Mucosa of rectum (tissue), 2 donors: Measurements from ENCODE around the gene ATP11A.
A peak's percentile ranks its signal among the peaks of the same experiment; 100 is the strongest.

Source experiments
- H3K27ac ChIP-seq, 2 donors: one replicate each; pipeline ENCODE4 v1.7.0; 2013; ENCODE audit warnings: inconsistent platforms in 2 of 2, low read depth in 2 of 2, low read length in 2 of 2
- H3K27me3 ChIP-seq, 2 donors: one replicate each; pipeline ENCODE4 v1.7.0; 2013; ENCODE audit warnings: low read length in 2 of 2; ENCODE audit not compliant: control insufficient read depth in 2 of 2, insufficient read depth in 2 of 2
- H3K36me3 ChIP-seq, 2 donors: one replicate each; pipeline ENCODE4 v1.7.0; 2013; ENCODE audit warnings: low read length in 2 of 2; ENCODE audit not compliant: control insufficient read depth in 2 of 2, insufficient read depth in 2 of 2
- H3K4me1 ChIP-seq, 2 donors: one replicate each; pipeline ENCODE4 v1.7.0; 2013; ENCODE audit warnings: low read length in 2 of 2, mild to moderate bottlenecking in 1 of 2; ENCODE audit not compliant: control insufficient read depth in 2 of 2, insufficient read depth in 2 of 2
- H3K4me3 ChIP-seq, 2 donors: one replicate each; pipeline ENCODE4 v1.7.0; 2013; ENCODE audit warnings: low read length in 2 of 2
- H3K9ac ChIP-seq, 2 donors: one replicate each; pipeline ENCODE4 v1.7.0; 2013; ENCODE audit warnings: low read length in 2 of 2, low read depth in 1 of 2, mild to moderate bottlenecking in 1 of 2
- H3K9me3 ChIP-seq, 2 donors: one replicate each; pipeline ENCODE4 v1.7.0; 2013; ENCODE audit warnings: low read length in 2 of 2; ENCODE audit not compliant: control insufficient read depth in 2 of 2
- donor health status: healthy.
- donor health status: Normal muscosa, but diverticular disease.

ATP11A gene

DNA sequence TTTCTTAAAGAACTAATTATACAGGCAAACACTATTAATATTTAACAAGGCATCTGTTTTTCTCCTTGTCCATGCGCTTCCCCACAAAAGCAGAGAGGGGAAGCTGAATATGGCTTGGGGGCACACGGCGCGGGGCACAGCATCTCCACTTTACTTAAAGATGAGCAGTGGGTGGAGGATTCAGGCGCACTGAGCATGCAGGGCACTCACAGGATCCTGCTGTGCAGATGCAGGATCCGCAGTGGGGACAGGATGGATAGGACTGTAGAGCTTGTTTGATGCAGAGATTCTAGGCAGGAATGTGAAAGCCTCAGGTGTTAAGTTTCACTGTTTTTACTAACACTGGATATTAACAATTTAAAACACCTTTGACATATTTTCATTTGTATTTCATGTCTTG, 43.3 kb downstream of the ATP11A start:
- Histone ChIP-seq H3K27ac (no peak overlapping the region), H3K4me3 (no peak overlapping the region), H3K4me1 (no peaks in the 10 kb centered on the region), H3K9ac (no peak overlapping the region), H3K27me3 (no peaks in the 10 kb centered on the region), H3K9me3 (no peaks in the 10 kb centered on the region), H3K36me3 (no peaks in the 10 kb centered on the region)

GRCh38 chr13:112733661-112734379, 44.0 kb downstream of the ATP11A start:
- Histone ChIP-seq H3K9me3 (no peaks in the 10 kb centered on the region), H3K27ac (no peak overlapping the region), H3K9ac (no peak overlapping the region), H3K27me3 (no peaks in the 10 kb centered on the region), H3K4me3 (no peak overlapping the region), H3K4me1 (no peaks in the 10 kb centered on the region), H3K36me3 (no peaks in the 10 kb centered on the region)

DNA sequence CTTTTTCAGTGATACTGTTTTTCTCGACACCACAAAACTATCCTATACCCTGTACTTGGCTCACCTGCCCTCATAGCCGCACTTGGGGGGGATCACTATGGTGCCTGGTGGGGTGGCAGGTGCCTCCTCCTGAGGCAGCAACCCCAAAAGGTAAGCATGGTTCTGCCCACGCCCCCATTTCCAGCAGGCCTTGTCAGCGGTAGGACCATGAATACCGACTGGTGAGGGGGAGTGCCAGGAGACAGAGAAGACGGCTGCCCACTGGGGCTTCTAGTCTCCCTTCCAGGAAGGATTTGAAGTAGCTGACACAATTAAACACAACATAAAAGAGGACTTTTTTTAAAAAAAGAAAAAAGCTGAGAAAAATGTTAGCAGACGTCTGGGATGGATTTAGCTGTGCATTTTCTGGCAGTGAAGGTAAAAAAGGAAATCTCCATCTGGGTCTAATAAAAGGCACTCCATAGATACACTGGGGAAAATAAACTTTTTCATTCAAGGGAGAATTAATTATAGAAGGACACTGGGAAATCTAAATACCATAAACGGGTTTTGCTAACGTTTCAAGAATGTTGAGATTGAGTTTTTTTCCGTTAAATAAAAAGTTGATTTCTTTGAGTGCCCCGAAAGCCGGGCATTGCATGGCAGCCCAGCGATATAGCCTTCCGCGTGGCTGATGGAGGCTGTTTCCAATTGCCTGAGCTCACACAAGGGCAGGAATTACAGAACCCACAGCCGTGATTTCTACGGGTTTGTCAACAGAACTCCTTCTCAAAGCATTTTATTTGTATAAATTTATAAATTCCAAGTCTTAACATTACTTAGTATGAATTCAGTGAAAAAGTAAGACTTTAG, 45.1 kb downstream of the ATP11A start:
- Histone ChIP-seq H3K9me3 (no peaks in the 10 kb centered on the region), H3K9ac (no peak overlapping the region), H3K27ac (no peak overlapping the region), H3K4me1 (no peaks in the 10 kb centered on the region), H3K4me3 (no peak overlapping the region), H3K36me3 (no peaks in the 10 kb centered on the region), H3K27me3 (no peaks in the 10 kb centered on the region)

- H3K9ac ChIP-seq = no peak overlapping the region
- no peaks in the 10 kb centered on the region for H3K9me3 ChIP-seq
- H3K36me3 ChIP-seq = no peaks in the 10 kb centered on the region
- no peak overlapping the region for H3K4me3 ChIP-seq
- no peaks in the 10 kb centered on the region for H3K4me1 ChIP-seq
- no peaks in the 10 kb centered on the region for H3K27me3 ChIP-seq
- H3K27ac ChIP-seq = no peak overlapping the region
These were observed 46.0 kb downstream of the ATP11A start for GRCh38 chr13:112735791-112736190.

GRCh38 chr13:112737294-112737693, 47.5 kb downstream of the ATP11A start:
- Histone ChIP-seq H3K36me3 (no peaks in the 10 kb centered on the region), H3K27ac (no peak overlapping the region), H3K9me3 (no peaks in the 10 kb centered on the region), H3K27me3 (no peaks in the 10 kb centered on the region), H3K4me3 (no peak overlapping the region), H3K4me1 (no peaks in the 10 kb centered on the region), H3K9ac (no peak overlapping the region)

DNA sequence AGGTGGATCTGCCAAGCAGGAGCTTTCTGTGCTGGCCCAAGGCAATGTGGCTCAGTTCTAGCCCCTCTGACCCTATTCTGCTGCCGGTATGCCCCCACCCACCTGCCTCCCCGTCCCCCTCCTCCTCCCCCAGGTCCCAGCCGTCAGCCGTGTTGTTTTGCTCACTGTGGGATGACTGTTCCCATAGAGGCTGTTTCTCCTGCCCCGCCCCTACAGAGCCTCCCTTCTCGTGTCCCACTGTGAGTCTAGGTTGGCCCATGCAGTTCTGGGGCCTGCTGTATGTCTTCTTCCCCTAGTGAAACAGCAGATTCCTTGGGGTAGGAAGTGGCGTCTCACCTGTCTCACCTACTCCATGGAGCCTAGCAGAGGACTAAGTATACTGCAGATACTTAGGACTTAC, 48.8 kb downstream of the ATP11A start:
- Histone ChIP-seq H3K4me1 (no peaks in the 10 kb centered on the region), H3K9me3 (no peaks in the 10 kb centered on the region), H3K27me3 (no peaks in the 10 kb centered on the region), H3K9ac (no peak overlapping the region), H3K4me3 (no peak overlapping the region), H3K27ac (no peak overlapping the region), H3K36me3 (no peaks in the 10 kb centered on the region)

GRCh38 chr13:112740502-112741131, 50.8 kb downstream of the ATP11A start:
- no peaks in the 10 kb centered on the region for H3K4me1 ChIP-seq
- no peak overlapping the region for H3K4me3 ChIP-seq

DNA sequence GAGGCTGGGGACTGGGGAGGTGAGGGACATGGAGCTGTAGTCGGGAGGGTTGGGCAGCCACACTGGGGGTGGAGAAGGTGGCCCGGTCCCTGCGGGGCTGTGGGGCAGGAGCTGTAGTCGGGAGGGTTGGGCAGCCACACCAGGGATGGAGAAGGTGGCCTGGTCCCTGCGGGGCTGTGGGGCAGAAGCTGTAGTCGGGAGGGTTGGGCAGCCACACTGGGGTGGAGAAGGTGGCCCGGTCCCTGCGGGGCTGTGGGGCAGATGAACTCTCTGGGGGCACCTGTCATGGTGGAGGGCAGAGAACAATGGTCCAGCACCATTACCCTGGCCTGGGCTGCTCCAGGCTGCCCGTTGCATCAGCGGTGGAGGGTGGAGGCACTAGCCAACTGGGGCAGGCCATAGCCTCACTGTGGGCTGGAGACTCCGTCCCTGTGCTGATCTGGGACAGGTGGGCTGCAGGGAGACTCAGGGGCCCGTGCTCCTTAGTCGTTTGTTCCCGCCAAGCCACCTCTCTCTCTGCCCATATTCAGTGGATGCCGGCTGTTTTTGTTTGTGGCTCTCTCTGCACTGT, 51.4 kb downstream of the ATP11A start:
- no peaks in the 10 kb centered on the region for H3K9me3 ChIP-seq
- H3K27ac ChIP-seq = peak overlapping the region; percentile 52 to 71
- H3K27me3 ChIP-seq = no peaks in the 10 kb centered on the region
- no peaks in the 10 kb centered on the region for H3K4me1 ChIP-seq
- H3K9ac ChIP-seq = no peak overlapping the region
- H3K36me3 ChIP-seq = no peaks in the 10 kb centered on the region
- H3K4me3 ChIP-seq = no peak overlapping the region

More at GRCh38 chr13:112740502-112741131, 50.8 kb downstream of the ATP11A start:
- no peaks in the 10 kb centered on the region for H3K36me3 ChIP-seq
- no peaks in the 10 kb centered on the region for H3K27me3 ChIP-seq
- no peak overlapping the region for H3K9ac ChIP-seq
- no peaks in the 10 kb centered on the region for H3K9me3 ChIP-seq
- H3K27ac ChIP-seq = peak overlapping the region; percentile 52 to 71

GRCh38 chr13:112741835-112742570, 52.2 kb downstream of the ATP11A start:
- no peaks in the 10 kb centered on the region for H3K9me3 ChIP-seq
- no peak overlapping the region for H3K4me3 ChIP-seq
- no peak overlapping the region for H3K9ac ChIP-seq
- H3K27ac ChIP-seq = no peak overlapping the region
- H3K27me3 ChIP-seq = no peaks in the 10 kb centered on the region
- H3K4me1 ChIP-seq = no peaks in the 10 kb centered on the region
- no peaks in the 10 kb centered on the region for H3K36me3 ChIP-seq
